ENCODE measurements around the gene ZC3H14. TPM values are rescaled to one million over a fixed set of nuclear protein-coding genes. Genes with fewer than 3 reads are reported as not detected.

The ZC3H14 gene
- total RNA-seq, 2 donors from 2014 or later = 52.6 to 54.3 TPM

DNA sequence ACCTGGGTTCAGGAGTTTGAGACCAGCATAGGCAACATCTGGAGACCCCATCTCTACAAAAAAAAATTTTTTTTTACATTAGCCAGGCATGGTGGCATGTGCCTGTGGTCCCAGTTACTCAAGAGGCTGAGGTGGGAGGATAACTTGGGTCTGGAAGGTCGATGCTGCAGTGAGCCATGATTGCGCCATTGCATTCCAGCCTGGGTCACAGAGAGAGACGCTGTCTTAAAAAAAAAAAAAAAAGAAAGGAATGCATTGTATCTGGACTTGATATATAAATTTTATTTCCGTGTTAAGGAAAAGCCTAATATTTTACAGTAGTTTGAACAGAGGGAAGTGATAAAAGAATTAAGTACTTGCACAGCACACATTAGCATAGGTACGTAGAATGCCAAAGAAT, 97.2 kb downstream of the ZC3H14 start:
- Histone ChIP-seq H3K4me1 (no peaks in the 10 kb centered on the region), H3K4me3 (no peak overlapping the region), H3K27ac (no peak overlapping the region), H3K9ac (ENCODE audit: low read depth in 2 of 2, low read length in 2 of 2) (no peak overlapping the region), H3K9me3 (no peaks in the 10 kb centered on the region), H3K27me3 (no peaks in the 10 kb centered on the region), H3K36me3 (no peaks in the 10 kb centered on the region)
- intact Hi-C loops (cut with DNase I) = no loop called here
- DNase-seq = no peak
- TF ChIP-seq, protein P1, sequence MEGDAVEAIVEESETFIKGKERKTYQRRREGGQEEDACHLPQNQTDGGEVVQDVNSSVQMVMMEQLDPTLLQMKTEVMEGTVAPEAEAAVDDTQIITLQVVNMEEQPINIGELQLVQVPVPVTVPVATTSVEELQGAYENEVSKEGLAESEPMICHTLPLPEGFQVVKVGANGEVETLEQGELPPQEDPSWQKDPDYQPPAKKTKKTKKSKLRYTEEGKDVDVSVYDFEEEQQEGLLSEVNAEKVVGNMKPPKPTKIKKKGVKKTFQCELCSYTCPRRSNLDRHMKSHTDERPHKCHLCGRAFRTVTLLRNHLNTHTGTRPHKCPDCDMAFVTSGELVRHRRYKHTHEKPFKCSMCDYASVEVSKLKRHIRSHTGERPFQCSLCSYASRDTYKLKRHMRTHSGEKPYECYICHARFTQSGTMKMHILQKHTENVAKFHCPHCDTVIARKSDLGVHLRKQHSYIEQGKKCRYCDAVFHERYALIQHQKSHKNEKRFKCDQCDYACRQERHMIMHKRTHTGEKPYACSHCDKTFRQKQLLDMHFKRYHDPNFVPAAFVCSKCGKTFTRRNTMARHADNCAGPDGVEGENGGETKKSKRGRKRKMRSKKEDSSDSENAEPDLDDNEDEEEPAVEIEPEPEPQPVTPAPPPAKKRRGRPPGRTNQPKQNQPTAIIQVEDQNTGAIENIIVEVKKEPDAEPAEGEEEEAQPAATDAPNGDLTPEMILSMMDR (IDR thresholded peaks at IDR 0.05) = no peak

GRCh38 chr14:88667555-88668273, 104.9 kb downstream of the ZC3H14 start:
- H3K4me3 ChIP-seq = no peak overlapping the region
- TF ChIP-seq, protein P1 (IDR thresholded peaks at IDR 0.05) = peak; percentile 81
- H3K27me3 ChIP-seq = no peaks in the 10 kb centered on the region
- intact Hi-C loops (cut with DNase I) = loop anchor here (5.0 kb wide), 2 partner anchors 200 to 345 kb away; no protein-coding TSS in a partner anchor
- H3K27ac ChIP-seq = no peak overlapping the region
- no peaks in the 10 kb centered on the region for H3K36me3 ChIP-seq
- DNase-seq = peak; percentile 64
- no peaks in the 10 kb centered on the region for H3K9me3 ChIP-seq
- H3K4me1 ChIP-seq = no peaks in the 10 kb centered on the region
- no peak overlapping the region for H3K9ac ChIP-seq (ENCODE audit: low read depth in 2 of 2, low read length in 2 of 2)

DNA sequence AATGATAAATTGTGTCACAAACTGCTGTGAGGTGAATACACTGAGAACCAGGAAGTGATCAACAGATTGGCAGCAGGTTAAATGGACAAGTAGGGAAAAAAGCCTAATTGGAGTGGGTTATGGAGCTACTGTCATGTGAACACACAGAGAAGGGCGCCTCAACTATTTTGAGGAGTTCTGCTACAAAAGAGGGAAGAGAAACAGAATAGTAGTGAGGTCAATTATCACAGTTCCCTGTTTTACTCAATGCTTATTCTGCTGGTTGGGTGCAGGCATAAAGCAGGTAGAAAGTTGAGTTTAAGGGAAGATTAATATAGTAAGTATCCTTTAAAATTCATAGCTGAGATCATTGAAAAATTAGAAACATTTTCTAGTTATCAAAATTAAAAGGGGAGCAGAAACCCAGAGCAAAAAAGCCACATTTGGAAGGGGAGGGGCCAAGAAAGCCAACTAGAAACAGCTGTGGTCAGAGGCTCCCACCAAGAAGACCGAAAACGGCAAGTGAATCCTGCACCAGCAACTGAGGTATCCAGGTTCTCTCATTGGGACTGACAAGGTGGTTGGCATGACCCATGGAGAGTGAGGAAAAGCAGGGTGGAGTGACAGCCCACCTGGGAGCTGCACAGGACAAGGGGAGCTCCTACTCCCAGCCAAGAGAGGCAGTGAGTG, 105.7 kb downstream of the ZC3H14 start:
- H3K27me3 ChIP-seq = no peaks in the 10 kb centered on the region
- intact Hi-C loops (cut with DNase I) = loop anchor here (5.0 kb wide), 2 partner anchors 199 to 344 kb away; no protein-coding TSS in a partner anchor
- no peaks in the 10 kb centered on the region for H3K4me1 ChIP-seq
- DNase-seq = no peak
- H3K9me3 ChIP-seq = no peaks in the 10 kb centered on the region
- TF ChIP-seq, protein P1 (IDR thresholded peaks at IDR 0.05) = no peak
- H3K9ac ChIP-seq (ENCODE audit: low read depth in 2 of 2, low read length in 2 of 2) = no peak overlapping the region
- no peak overlapping the region for H3K27ac ChIP-seq
- no peaks in the 10 kb centered on the region for H3K36me3 ChIP-seq
- no peak overlapping the region for H3K4me3 ChIP-seq

- no peak overlapping the region for H3K9ac ChIP-seq (ENCODE audit: low read depth in 2 of 2, low read length in 2 of 2)
- no peak overlapping the region for H3K27ac ChIP-seq
- no peaks in the 10 kb centered on the region for H3K4me1 ChIP-seq
- TF ChIP-seq, protein P1 (IDR thresholded peaks at IDR 0.05) = no peak
- DNase-seq = no peak
- no peak overlapping the region for H3K4me3 ChIP-seq
- no peaks in the 10 kb centered on the region for H3K9me3 ChIP-seq
- no peaks in the 10 kb centered on the region for H3K27me3 ChIP-seq
- H3K36me3 ChIP-seq = no peaks in the 10 kb centered on the region
- intact Hi-C loops (cut with DNase I) = loop anchor here (5.0 kb wide), 2 partner anchors 198 to 343 kb away; no protein-coding TSS in a partner anchor
Measured at GRCh38 chr14:88669346-88669745, 106.5 kb downstream of the ZC3H14 start.

Other genes with a start within 250 kb of the ZC3H14 start
- gene KCNK10, start 239.8 kb upstream of the ZC3H14 start, total RNA-seq = 1 to 10 TPM in 1 of 2 donors, under 1 TPM in 1; 0.74 to 2.1 TPM
- gene SPATA7, start 177.4 kb upstream of the ZC3H14 start, total RNA-seq = 1 to 10 TPM; 3.9 to 5.3 TPM
- 10 to 100 TPM; 22.2 to 23.6 TPM for gene PTPN21, start 8.0 kb upstream of the ZC3H14 start, total RNA-seq
- 1 to 10 TPM in 1 of 2 donors, under 1 TPM in 1; 0.93 to 1.2 TPM for gene EML5, start 229.9 kb downstream of the ZC3H14 start, total RNA-seq